Tibial nerve (tissue), 4 donors: Measurements from ENCODE around the gene RAVER2. TPM values are rescaled to one million over a fixed set of nuclear protein-coding genes. Genes with fewer than 3 reads are reported as not detected.

ENCODE experiments used
- DNase-seq, 2 donors: peaks; one replicate each; pipeline ENCODE4 v3.0.0-alpha.2; 2019; ENCODE audit warnings: low spot score in 2 of 2
- H3K27ac ChIP-seq, 4 donors: fragments of 200-600 bp; sonication (generic) in 3 of 4; one replicate each; pipeline ENCODE4 v1.5.1; 2017 to 2019; ENCODE audit warnings: mild to moderate bottlenecking in 1 of 4
- H3K27me3 ChIP-seq, 2 donors: fragments of 200-600 bp; sonication (generic) in 1 of 2; one replicate each; pipeline versions ENCODE4 v1.5.1 to v1.6.0; 2017 to 2019
- H3K36me3 ChIP-seq, 3 donors: fragments of 200-600 bp; sonication (generic); one replicate each; pipeline ENCODE4 v1.5.1; 2018 to 2019
- H3K4me1 ChIP-seq, 4 donors: fragments of 200-600 bp; sonication (generic) in 3 of 4; one replicate each; pipeline ENCODE4 v1.5.1; 2017 to 2019
- H3K4me3 ChIP-seq, 4 donors: fragments of 200-600 bp; sonication (generic) in 3 of 4; one replicate each; pipeline ENCODE4 v1.5.1; 2017 to 2019; ENCODE audit warnings: mild to moderate bottlenecking in 1 of 4, moderate library complexity in 1 of 4
- H3K9me3 ChIP-seq, 4 donors: fragments of 200-600 bp; sonication (generic) in 3 of 4; one replicate each; pipeline ENCODE4 v1.5.1; 2017 to 2019
- CTCF ChIP-seq, 5 experiments: fragments of 200-600 bp in 3 of 5; fragments of 450-650 bp in 2 of 5; sonication (generic) in 3 of 5; IDR thresholded peaks; one replicate each; pipeline ENCODE4 v1.5.1; 2016 to 2019; ENCODE audit warnings: antibody characterized with exemption in 5 of 5, mild to moderate bottlenecking in 3 of 5, moderate library complexity in 2 of 5
- EP300 ChIP-seq, 2 donors: sonication (generic); formaldehyde crosslinking; IDR thresholded peaks; one replicate each; pipeline ENCODE4 v1.6.1; 2017; ENCODE audit warnings: antibody characterized with exemption in 2 of 2, mild to moderate bottlenecking in 1 of 2
- POLR2A ChIP-seq, 2 donors: fragments of 450-650 bp; IDR thresholded peaks; one replicate each; pipeline ENCODE4 v1.6.1; 2017; ENCODE audit warnings: antibody characterized with exemption in 2 of 2, mild to moderate bottlenecking in 2 of 2, moderate library complexity in 2 of 2
- WGBS, 2 donors: methylation state at CpG; one replicate each; pipeline ENCODE4 v1.1.5; 2018; 5-methylcytosine and 5-hydroxymethylcytosine counted together
- total RNA-seq, 4 donors: library from RNA; depleted of rRNA; stranded (reverse); fragments of >200 nt; gene quantifications; one replicate each; pipeline ENCODE4 v1.1.0, GENCODE V29; 2016

The RAVER2 gene
- total RNA-seq, 4 donors from 2014 or later = 3.6 to 8.2 (median 4.1) TPM

- Histone ChIP-seq H3K27ac (peak overlapping the region in 1 of 4 donors; percentile 52), H3K36me3 (peaks cover 0 to 86% (median 40%) of the 10 kb centered on the region in 3 donors)
Measured at GRCh38 chr1:64842224-64842623, 97.3 kb downstream of the RAVER2 start.

GRCh38 chr1:64843675-64844074 lies 98.8 kb downstream of the RAVER2 start:
- H3K27me3 ChIP-seq = no peaks in the 10 kb centered on the region
- TF ChIP-seq CTCF (IDR thresholded peaks at IDR 0.05) (no peak), POLR2A (IDR thresholded peaks at IDR 0.05) (no peak), EP300 (IDR thresholded peaks at IDR 0.05) (no peak)
- no peaks in the 10 kb centered on the region for H3K9me3 ChIP-seq
- no peak overlapping the region for H3K4me3 ChIP-seq
- 92 to 94% methylated on average over 9 of the region's 9 CpGs for WGBS, 2 donors
- H3K36me3 ChIP-seq = peaks cover 0 to 86% (median 39%) of the 10 kb centered on the region in 3 donors
- peaks cover 0 to 18% (median 5%) of the 10 kb centered on the region in 4 donors for H3K4me1 ChIP-seq
- no peak for DNase-seq
- H3K27ac ChIP-seq = no peak overlapping the region

More at GRCh38 chr1:64842224-64842623, 97.3 kb downstream of the RAVER2 start:
- DNase-seq = no peak
- H3K4me3 ChIP-seq = no peak overlapping the region
- 33 to 40% methylated on average over 2 of the region's 2 CpGs for WGBS, 2 donors
- peaks cover 0 to 18% (median 5%) of the 10 kb centered on the region in 4 donors for H3K4me1 ChIP-seq
- H3K27me3 ChIP-seq = no peaks in the 10 kb centered on the region
- H3K9me3 ChIP-seq = no peaks in the 10 kb centered on the region
- TF ChIP-seq POLR2A (IDR thresholded peaks at IDR 0.05) (no peak), EP300 (IDR thresholded peaks at IDR 0.05) (no peak), CTCF (IDR thresholded peaks at IDR 0.05) (no peak)

GRCh38 chr1:64844175-64844574 lies 99.3 kb downstream of the RAVER2 start:
- Histone ChIP-seq H3K27ac (no peak overlapping the region), H3K4me3 (no peak overlapping the region), H3K4me1 (peaks cover 0 to 18% (median 5%) of the 10 kb centered on the region in 4 donors), H3K36me3 (peaks cover 0 to 88% (median 42%) of the 10 kb centered on the region in 3 donors), H3K27me3 (no peaks in the 10 kb centered on the region), H3K9me3 (no peaks in the 10 kb centered on the region)
- WGBS, 2 donors = 87 to 88% methylated on average over 6 to 7 of the region's 7 CpGs
- TF ChIP-seq POLR2A (IDR thresholded peaks at IDR 0.05) (no peak), CTCF (IDR thresholded peaks at IDR 0.05) (no peak), EP300 (IDR thresholded peaks at IDR 0.05) (no peak)
- DNase-seq = no peak

GRCh38 chr1:64844609-64845008 lies 99.7 kb downstream of the RAVER2 start:
- Histone ChIP-seq H3K4me1 (peaks cover 0 to 18% (median 5%) of the 10 kb centered on the region in 4 donors), H3K27ac (no peak overlapping the region), H3K9me3 (no peaks in the 10 kb centered on the region), H3K27me3 (no peaks in the 10 kb centered on the region), H3K4me3 (no peak overlapping the region), H3K36me3 (peaks cover 0 to 88% (median 45%) of the 10 kb centered on the region in 3 donors)
- DNase-seq = no peak
- TF ChIP-seq CTCF (IDR thresholded peaks at IDR 0.05) = no peak
- TF ChIP-seq POLR2A (IDR thresholded peaks at IDR 0.05) = no peak
- TF ChIP-seq EP300 (IDR thresholded peaks at IDR 0.05) = no peak
- WGBS, 2 donors = 92 to 95% methylated on average over 7 of the region's 7 CpGs

GRCh38 chr1:64845831-64846425 lies 101.1 kb downstream of the RAVER2 start:
- TF ChIP-seq CTCF (IDR thresholded peaks at IDR 0.05) (no peak), EP300 (IDR thresholded peaks at IDR 0.05) (no peak), POLR2A (IDR thresholded peaks at IDR 0.05) (no peak)
- no peaks in the 10 kb centered on the region for H3K27me3 ChIP-seq
- H3K27ac ChIP-seq = no peak overlapping the region
- H3K36me3 ChIP-seq = peaks cover 0 to 88% (median 40%) of the 10 kb centered on the region in 3 donors
- 83 to 85% methylated on average over 13 of the region's 13 CpGs for WGBS, 2 donors
- H3K9me3 ChIP-seq = no peaks in the 10 kb centered on the region
- no peak overlapping the region for H3K4me3 ChIP-seq
- peaks cover 0 to 18% (median 5%) of the 10 kb centered on the region in 4 donors for H3K4me1 ChIP-seq
- DNase-seq = no peak
